Hepatocyte (in vitro differentiated cells): Measurements from ENCODE around the gene CFAP70. TPM values are rescaled to one million over a fixed set of nuclear protein-coding genes. Genes with fewer than 3 reads are reported as not detected.
"Not testable (repeated sequence)": the region's sequence is repeated elsewhere in the genome, so short reads cannot be mapped to it uniquely, and the experiment has no call there.

Experiments
- DNase-seq: peaks from one replicate; pipeline ENCODE4 v3.0.0-alpha.2; 2016; ENCODE audit warnings: low spot score
- H2AFZ ChIP-seq: fragments of 200-600 bp; sonication (generic); 2 replicates; pipeline ENCODE4 v1.6.0; 2016; ENCODE audit warnings: antibody characterized with exemption, mild to moderate bottlenecking
- H3K27ac ChIP-seq: fragments of 200-600 bp; sonication (generic); 2 replicates; pipeline ENCODE4 v1.5.1; 2016; ENCODE audit warnings: mild to moderate bottlenecking
- H3K27me3 ChIP-seq: fragments of 200-600 bp; sonication (generic); 2 replicates; pipeline ENCODE4 v1.6.1; 2016
- H3K36me3 ChIP-seq: fragments of 200-600 bp; sonication (generic); replicated peaks from 2 replicates; pipeline ENCODE4 v1.5.1; 2016; ENCODE audit warnings: low read depth; ENCODE audit not compliant: insufficient read depth
- H3K4me1 ChIP-seq: fragments of 200-600 bp; sonication (generic); 2 replicates; pipeline ENCODE4 v1.5.1; 2016; ENCODE audit warnings: mild to moderate bottlenecking, moderate library complexity; ENCODE audit not compliant: insufficient read depth
- H3K4me2 ChIP-seq: fragments of 200-600 bp; sonication (generic); 2 replicates; pipeline ENCODE4 v1.6.0; 2016
- H3K4me3 ChIP-seq: fragments of 200-600 bp; sonication (generic); 2 replicates; pipeline ENCODE4 v1.5.1; 2016; ENCODE audit warnings: mild to moderate bottlenecking
- H3K79me2 ChIP-seq: fragments of 200-600 bp; sonication (generic); 2 replicates; pipeline ENCODE4 v1.6.0; 2017; ENCODE audit warnings: mild to moderate bottlenecking
- H3K9me2 ChIP-seq: fragments of 200-600 bp; sonication (generic); replicated peaks from 2 replicates; pipeline ENCODE4 v1.6.0; 2017; ENCODE audit warnings: mild to moderate bottlenecking; ENCODE audit not compliant: insufficient read depth
- H3K9me3 ChIP-seq: fragments of 200-600 bp; sonication (generic); 2 replicates; pipeline ENCODE4 v1.5.1; 2016; ENCODE audit warnings: low read depth, mild to moderate bottlenecking
- H4K20me1 ChIP-seq: fragments of 200-600 bp; sonication (generic); 2 replicates; pipeline ENCODE4 v1.6.0; 2016; ENCODE audit warnings: mild to moderate bottlenecking; ENCODE audit not compliant: insufficient read depth, poor library complexity, severe bottlenecking
- CTCF ChIP-seq: fragments of 200-600 bp; sonication (generic); IDR thresholded peaks from 2 replicates; pipeline ENCODE4 v1.5.1; 2016; ENCODE audit warnings: antibody characterized with exemption, mild to moderate bottlenecking; ENCODE audit not compliant: poor library complexity
- EZH2 ChIP-seq: fragments of 200-600 bp; sonication (generic); IDR thresholded peaks from 2 replicates; pipeline ENCODE4 v1.6.1; 2016; ENCODE audit warnings: antibody characterized with exemption, mild to moderate bottlenecking, borderline replicate concordance
- EZH2phosphoT487 ChIP-seq: fragments of 200-600 bp; sonication (generic); IDR thresholded peaks from one replicate; pipeline ENCODE4 v1.6.1; 2018; ENCODE audit warnings: antibody characterized with exemption, mild to moderate bottlenecking, low read depth, moderate library complexity; ENCODE audit not compliant: unreplicated experiment, severe bottlenecking
- WGBS: methylation state at CpG from one replicate; pipeline ENCODE4 v1.1.6; 2016; ENCODE audit warnings: low lambda C conversion rate; ENCODE audit errors: missing lambda C conversion rate; 5-methylcytosine and 5-hydroxymethylcytosine counted together
- polyA plus RNA-seq: library from polyadenylated mRNA; unstranded; fragments of >200 nt; fragmentation: Nextera tagmentation; extraction: Ambion mirVana; gene quantifications from 2 replicates; pipeline ENCODE4 v1.2.1, GENCODE V29; 2016
- total RNA-seq: library from RNA; depleted of rRNA; stranded (reverse); fragments of >200 nt; gene quantifications from 2 replicates; pipeline ENCODE4 v1.2.3, GENCODE V29; 2014

Gene CFAP70
- total and polyA plus RNA-seq, 2 experiments from 2014 or later: 1.6 to 3.9 TPM

- no peak for DNase-seq
- no peaks in the 10 kb centered on the region for H3K9me3 ChIP-seq
- no peak overlapping the region for H3K27ac ChIP-seq
- no peak overlapping the region for H3K4me3 ChIP-seq
- no peaks in the 10 kb centered on the region for H3K9me2 ChIP-seq
- H3K4me2 ChIP-seq: no peak overlapping the region
- WGBS: 91% methylated on average over 4 of the region's 4 CpGs
- H3K79me2 ChIP-seq: peaks cover 41% of the 10 kb centered on the region
- no peaks in the 10 kb centered on the region for H3K27me3 ChIP-seq
- no peaks in the 10 kb centered on the region for H3K4me1 ChIP-seq
- no peaks in the 10 kb centered on the region for H3K36me3 ChIP-seq
- H2AFZ ChIP-seq: no peak overlapping the region
- no peak for TF ChIP-seq CTCF
- TF ChIP-seq EZH2: no peak
- TF ChIP-seq EZH2phosphoT487: no peak
- peaks cover 12% of the 10 kb centered on the region for H4K20me1 ChIP-seq
Measured at GRCh38 chr10:73399063-73399462, 40.4 kb upstream of the CFAP70 start.

GRCh38 chr10:73398024-73398423, 39.4 kb upstream of the CFAP70 start:
- Histone ChIP-seq H3K36me3 (no peaks in the 10 kb centered on the region), H3K79me2 (peaks cover 31% of the 10 kb centered on the region)
- TF ChIP-seq EZH2phosphoT487 (no peak), CTCF (no peak), EZH2 (no peak)

GRCh38 chr10:73394325-73394724, 35.7 kb upstream of the CFAP70 start:
- H3K9me3 ChIP-seq, H3K36me3 ChIP-seq, H3K9me2 ChIP-seq, H3K27me3 ChIP-seq, H3K4me1 ChIP-seq, H3K79me2 ChIP-seq, H2AFZ ChIP-seq, H3K4me3 ChIP-seq, DNase-seq, H3K27ac ChIP-seq, H3K4me2 ChIP-seq, H4K20me1 ChIP-seq: not testable (repeated sequence)
- WGBS: 98% methylated on average over 3 of the region's 4 CpGs

More at GRCh38 chr10:73398024-73398423, 39.4 kb upstream of the CFAP70 start:
- no peaks in the 10 kb centered on the region for H3K9me2 ChIP-seq
- no peaks in the 10 kb centered on the region for H3K9me3 ChIP-seq
- no peak overlapping the region for H2AFZ ChIP-seq
- no peaks in the 10 kb centered on the region for H3K27me3 ChIP-seq
- WGBS: 97% methylated on average over 6 of the region's 6 CpGs
- no peak overlapping the region for H3K27ac ChIP-seq
- H3K4me3 ChIP-seq: no peak overlapping the region
- no peak overlapping the region for H3K4me2 ChIP-seq
- no peaks in the 10 kb centered on the region for H3K4me1 ChIP-seq
- peaks cover 6% of the 10 kb centered on the region for H4K20me1 ChIP-seq
- no peak for DNase-seq

- Histone ChIP-seq H3K9me2 (no peaks in the 10 kb centered on the region), H3K4me1 (no peaks in the 10 kb centered on the region), H3K4me3 (no peak overlapping the region), H2AFZ (no peak overlapping the region), H4K20me1 (no peaks in the 10 kb centered on the region), H3K27ac (no peak overlapping the region), H3K79me2 (no peaks in the 10 kb centered on the region), H3K9me3 (no peaks in the 10 kb centered on the region), H3K4me2 (no peak overlapping the region), H3K36me3 (no peaks in the 10 kb centered on the region), H3K27me3 (no peaks in the 10 kb centered on the region)
- WGBS: 92% methylated on average over 4 of the region's 4 CpGs
- TF ChIP-seq EZH2phosphoT487 (no peak), CTCF (no peak), EZH2 (no peak)
- DNase-seq: no peak
Measured at GRCh38 chr10:73388228-73388627, 29.6 kb upstream of the CFAP70 start.
